RKO (cell line): ENCODE measurements around the gene TBC1D16.

Experiments used
- DNase-seq: peaks from one replicate; pipeline ENCODE4 v3.0.0-alpha.2; 2016; ENCODE audit warnings: low spot score

Gene TBC1D16

GRCh38 chr17:79926142-79926604 lies 109.5 kb downstream of the TBC1D16 start:
- no peak for DNase-seq

DNA sequence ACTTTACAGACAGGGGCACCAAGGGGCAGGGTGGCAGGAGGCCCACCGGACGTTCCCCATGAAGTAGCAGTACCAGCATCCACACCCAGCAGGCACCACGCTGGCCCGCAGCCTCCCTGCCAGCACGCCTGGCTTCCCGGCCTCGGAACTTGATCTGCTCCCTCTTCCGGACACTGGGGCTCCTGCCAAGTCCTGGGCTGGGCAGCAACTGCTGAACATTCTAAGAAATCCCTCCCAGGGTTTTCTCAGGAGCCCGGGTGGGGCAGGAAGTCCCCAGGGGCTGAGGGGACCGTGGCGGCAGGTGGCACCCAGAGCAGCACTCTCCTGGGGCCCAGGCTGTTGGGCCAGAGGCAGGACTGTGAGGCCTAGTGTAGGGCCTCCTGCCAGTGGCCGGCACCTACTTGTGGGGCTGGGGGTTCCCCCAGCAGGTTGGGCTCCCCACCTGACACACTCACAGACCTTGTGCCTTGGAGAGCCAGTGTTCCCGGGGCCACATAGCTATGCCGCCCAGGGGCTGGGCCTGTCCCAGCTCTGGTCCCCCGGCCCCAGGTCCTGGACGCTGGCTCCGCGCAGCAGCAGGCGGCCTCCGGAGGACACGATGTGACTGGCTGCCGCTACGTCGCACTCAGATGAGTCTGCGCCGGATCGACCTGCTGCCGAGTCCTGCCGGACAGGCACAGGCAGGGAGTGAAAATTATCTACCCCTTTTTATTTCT lies 110.3 kb downstream of the TBC1D16 start:
- no peak for DNase-seq

DNA sequence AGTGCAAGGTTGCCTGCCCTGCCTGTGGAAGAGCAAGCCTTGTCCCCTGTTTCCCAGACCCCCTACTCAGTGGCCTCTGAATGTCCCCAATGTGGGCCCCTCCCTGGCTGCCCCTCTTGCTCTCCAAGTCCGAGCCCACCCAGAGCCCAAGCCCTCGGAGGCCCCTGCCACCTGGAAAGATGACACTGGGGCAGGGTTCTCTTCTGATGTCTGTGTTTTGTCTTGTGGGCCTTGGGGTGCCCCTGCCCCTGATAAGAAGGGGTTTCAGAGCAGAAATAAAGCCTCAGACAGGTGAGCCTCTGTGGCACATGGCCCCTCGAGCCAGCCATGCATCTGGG lies 111.1 kb downstream of the TBC1D16 start:
- DNase-seq, result no peak

DNA sequence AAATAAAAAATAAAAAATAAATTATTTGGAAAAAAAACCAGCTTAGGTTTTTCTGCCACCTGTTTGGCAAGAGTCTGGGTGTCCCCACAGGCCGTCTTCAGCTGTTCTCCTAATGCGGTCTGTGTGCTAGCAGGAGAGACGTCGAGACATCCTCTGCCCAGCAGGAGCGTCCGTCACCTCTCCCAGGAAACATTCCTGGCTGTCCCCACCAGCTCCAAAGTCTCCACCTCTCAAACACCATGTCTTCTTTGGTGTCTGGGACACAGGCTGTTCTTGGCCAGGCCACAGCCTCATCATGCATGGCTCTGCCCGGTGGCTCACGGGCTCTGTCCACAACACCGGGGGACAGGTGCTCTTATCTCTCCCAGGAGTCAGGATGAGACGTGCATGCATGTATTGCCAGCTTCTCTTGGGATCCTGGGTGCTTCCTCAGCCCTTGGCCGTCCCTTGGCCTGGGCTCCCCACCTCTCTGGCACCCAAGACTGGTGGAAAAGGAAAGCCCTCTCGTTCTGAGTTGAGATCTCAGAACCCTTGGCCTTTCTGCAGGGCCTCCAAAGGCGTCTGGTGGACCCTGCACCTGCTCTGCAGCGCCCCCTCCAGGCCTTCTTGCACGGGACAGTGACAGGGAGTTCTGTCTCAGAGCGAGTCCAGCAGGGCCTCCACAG lies 111.6 kb downstream of the TBC1D16 start:
- peak; percentile 10 for DNase-seq

DNA sequence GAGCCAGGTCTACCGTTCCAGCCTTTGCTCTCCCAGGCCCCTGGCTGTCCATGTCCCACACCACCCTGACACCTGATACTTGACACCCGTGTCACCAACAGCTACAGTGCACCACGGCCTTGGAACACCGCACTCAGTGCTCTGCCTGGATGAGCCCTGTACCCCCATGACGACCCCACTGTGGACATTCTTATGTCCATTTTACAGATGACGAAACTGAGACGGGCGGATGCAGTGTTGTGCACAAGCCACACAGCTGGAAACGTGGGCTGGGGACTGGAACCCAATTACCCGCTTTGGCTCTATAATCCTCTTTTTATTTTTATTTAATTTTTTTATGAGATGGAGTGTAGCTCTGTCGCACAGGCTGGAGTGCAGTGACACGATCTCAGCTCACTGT lies 112.9 kb downstream of the TBC1D16 start:
- no peak for DNase-seq

DNA sequence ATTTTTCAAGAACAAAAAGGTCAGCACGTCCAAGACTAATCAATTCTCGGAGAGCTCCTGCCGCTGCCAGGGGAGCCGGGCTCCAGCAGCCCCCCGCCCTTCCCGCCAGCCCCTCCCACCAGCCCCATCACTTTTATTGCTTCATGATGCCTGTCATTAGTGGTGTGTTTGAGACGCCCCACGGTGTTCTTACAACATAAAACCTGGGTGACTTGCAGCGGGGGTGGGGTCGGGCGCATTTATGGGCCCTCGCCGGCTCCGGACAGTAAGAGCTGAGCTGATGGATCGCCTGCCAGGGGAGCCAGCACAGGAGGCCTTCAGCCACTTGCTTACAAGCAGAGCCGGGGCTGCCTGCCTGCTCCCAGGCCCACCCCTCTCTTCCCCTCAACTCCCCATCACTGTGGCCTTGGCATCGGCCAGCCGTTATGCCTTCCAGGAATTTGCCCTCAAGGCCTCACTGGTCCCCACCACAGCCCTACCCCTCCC lies 113.5 kb downstream of the TBC1D16 start:
- DNase-seq, result no peak

DNA sequence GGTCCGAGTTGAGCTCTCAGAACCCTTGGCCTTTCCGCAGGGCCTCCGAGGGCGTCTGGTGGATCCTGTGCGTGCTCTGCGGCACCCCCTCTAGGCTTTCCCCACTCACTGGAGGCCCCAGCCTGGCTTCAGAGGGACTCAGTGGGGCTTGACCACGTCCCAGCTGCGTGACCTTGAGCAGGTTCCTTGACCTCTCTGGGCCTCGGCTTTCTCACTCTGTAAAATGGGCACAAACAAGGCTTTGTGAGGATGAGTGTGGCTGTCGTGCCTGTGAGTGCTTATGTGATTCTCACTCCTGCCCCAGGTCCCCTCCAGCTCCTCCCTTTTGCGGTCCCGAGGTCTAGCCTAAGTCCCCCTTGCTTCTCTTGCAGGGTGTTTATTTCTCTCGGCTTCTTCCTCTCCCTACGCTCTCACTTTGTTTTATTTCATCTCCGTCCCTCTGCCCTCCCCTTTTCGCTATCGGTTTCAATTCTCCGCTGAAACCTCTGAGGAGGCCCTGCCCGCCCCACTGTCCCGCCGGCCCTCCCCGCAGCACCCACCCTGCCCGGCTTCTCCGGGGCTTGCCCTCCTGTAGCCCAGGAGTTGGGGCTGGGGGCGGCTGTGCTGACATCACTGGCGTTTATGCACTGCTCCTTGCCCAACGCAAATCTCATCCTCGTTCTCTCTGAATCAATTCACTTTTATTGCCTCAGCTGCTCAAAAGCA lies 114.1 kb downstream of the TBC1D16 start:
- no peak for DNase-seq

GRCh38 chr17:79920751-79921410 lies 114.8 kb downstream of the TBC1D16 start:
- DNase-seq, result no peak

DNA sequence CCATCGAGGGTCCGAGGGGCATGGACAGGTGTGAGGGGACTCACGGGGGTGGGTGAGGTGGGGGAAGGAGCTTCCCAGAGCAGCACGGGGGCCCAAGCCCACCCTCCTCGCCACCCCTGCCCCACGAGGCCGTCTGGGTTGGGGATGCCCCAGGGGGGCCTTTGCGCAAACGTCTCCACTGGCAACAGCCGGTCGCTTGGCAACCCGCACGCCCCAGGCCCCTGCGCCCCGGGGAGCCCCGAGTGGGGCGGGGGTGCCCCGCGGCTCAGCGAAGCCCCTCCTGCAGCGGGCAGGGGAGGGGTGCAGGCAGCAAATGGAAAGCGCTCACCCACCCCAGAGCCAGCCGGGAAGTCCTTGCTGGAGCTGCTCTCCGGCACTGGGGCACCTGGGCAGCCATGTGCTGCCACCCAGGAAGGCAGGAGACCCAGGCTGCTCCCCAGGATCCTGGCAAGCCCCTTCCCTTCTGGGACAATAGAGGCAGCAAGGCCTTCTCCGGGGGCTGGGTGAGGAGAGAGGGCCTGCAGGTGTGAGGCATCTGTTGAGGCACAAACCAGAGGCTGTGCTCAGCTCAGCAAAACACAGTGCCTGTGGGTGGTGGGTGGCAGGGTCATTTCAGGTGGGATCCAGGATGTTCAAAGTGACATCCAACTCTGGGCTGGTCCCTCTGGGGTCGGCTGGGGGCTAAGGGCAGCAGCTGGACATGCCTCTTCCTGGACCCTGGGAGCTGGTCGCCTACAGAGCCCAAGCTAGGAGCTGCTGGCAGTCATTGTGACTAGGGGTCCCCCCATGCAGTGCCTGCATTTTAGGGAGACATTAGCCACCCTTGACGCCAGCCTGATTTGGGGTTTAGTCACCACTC lies 115.6 kb downstream of the TBC1D16 start:
- DNase-seq, result no peak

DNA sequence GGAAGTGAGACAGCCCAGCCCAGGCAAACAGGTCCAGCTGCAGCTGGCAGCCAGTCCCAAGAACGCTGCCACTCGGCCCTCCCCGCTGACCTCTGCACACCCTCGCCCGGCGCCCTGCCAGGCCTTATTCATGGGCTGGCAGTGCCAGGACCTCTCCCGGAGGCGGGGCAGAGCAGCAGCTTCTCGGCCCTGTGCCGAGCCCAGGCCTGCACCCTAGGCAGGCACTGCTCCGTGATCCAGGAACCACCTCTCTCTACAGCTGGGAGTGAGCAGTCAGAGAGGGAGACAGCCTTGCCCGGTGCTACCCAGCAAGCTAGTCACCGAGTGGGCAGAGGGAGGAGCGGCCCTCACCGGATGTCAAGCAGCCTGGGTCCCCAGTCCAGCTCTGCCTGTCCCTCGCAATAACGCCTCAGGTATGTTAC lies 116.5 kb downstream of the TBC1D16 start:
- no peak for DNase-seq

DNA sequence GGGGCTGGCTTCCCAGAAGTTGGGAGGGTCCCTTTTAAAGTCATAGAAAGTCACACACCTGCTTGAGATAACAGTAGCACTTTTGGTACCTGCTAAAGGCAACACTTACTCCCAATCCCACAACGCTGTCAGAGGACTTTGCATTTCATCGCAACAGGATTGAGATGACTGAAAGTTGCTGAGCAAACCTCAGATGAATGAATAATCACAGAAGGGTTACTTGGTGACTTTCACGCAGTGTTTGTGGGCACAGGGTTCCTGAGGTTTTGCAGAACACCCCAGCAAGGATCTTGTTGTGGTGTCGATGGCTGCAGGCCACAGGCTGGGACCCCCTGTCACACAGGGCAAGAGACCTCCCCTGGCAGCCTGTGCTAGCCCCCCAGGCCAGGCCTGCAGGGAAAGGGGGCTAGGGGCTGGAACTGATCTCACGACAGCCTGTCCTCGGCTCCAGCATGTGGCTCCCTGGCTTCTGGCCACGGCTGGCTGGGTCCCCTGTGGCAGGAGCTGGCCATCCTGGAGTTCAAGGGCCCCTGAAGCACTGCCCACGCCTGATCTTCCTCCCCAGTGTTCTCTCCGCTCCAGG lies 117.0 kb downstream of the TBC1D16 start:
- no peak for DNase-seq

GRCh38 chr17:79917902-79918484 lies 117.7 kb downstream of the TBC1D16 start:
- DNase-seq, result no peak

GRCh38 chr17:79916991-79917901 lies 118.4 kb downstream of the TBC1D16 start:
- DNase-seq, result no peak

GRCh38 chr17:79916506-79916905 lies 119.2 kb downstream of the TBC1D16 start:
- no peak for DNase-seq

DNA sequence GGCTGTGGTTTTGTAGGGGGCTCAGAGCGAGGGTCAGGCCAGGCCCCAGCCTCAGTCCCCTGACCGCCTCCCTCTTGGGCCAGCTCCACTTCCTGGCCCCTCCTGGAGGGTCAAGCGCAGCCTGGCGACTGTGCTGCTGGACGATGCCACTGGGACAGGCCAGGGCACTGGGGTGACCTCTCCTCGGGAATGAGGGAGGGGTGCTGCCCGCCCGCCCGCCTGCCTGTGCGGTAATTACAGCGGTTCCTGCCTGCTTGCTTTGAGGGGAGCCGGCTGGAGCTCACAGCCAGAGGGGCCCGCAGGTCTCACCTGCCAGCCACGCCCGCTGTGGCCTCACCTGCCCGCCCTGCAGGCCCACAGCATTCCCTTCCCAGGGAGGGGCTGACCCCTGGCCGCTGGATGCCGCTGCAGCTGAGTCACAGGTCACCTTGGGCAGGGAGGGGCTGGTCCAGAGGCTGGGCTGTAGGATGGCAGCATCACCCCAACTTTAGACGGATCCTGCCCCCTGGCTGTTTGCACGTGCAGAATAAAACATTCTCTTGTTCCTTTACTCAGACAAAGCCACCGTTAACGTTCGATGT lies 119.7 kb downstream of the TBC1D16 start:
- DNase-seq, result peak; percentile 66

DNA sequence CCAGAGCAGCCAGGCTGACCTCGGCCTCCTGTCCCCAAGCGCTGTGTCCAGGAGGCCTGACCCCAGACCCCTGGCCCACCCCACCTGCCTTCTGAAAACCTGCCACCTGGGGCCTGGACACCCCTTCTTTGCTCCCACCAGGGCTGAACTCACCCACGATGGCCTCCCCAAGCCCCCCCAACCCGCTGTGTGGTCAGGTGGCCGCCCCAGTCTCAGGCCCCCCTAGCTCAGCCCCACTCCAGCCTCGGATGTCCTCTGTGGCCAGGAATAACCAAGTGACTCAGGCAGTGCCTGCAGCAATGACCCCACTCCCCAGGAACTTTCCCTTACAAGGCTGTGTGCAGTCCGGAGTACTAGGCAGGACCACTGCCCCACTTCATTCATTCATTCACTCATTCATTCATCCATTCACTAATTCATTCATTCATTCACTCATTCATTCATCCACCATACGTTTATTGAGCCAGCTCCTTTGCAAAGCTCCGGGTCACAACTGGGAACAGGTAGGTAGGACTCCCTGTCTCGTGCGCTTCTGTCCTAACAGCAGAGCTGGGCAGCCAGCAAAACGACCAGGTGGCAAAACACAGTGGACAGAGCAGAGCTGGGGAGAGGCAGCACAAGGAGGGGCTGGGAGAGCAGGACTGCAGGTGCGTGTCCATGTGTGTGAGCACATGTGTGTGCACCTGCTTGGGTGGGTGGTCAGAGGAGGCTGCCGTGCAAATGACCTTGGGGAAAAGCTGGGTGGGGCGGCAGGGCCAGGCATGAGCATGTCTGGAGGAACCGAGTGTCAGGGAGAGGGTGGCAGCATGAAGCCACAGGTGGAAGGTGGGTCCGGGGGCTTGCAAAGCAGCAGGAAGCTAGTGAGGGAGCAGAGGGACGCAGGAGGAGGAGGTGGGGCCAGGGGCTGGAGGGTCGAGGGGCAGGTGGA lies 120.6 kb downstream of the TBC1D16 start:
- DNase-seq, result no peak

DNA sequence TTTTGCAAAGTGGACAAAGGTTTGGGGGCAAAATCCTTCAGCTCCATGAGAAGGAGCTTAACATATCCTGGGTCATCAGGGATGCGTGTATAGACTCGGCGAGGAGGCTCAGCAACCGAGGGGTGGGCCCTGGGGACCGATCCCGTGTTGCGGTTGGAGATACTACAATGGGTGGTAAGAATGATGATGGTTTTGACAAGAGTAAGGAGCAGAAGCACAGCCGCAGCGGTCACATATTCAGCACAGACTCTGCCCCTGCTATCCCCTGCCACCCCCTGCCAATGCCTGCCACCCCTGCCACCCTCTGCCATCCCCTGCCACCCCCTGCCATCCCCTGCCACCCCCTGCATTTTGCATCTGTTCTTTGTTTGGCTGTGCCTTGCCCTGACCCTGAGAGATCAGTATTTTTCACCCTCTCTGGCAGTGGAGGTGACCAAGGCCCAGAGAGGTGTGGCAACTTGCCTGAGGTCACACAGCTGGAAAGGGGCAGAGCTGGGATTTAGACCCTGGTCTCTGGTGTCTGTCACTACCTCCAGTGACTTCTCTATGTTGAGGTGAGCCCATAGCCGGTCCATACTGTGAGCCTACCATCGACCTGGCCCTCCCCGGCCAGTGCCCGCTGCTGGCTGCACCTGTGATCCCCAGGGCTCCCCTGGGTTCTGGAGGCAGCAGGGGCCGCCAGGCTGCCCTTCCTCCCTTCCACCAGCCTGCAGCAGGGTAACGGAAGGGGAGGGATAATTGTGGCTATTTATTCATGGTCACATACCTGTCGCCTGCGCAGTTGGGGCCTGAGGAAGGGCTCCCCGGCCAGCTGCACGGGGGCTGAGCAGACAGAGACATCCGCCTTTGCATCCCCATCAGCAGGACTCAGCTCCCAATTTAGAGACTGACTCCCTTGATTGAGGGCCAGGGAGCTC lies 121.5 kb downstream of the TBC1D16 start:
- no peak for DNase-seq
